GM21381 (cell line): ENCODE measurements around the gene RMND5A.

Experiments used
- ATAC-seq: cut with Tn5 transposase; IDR thresholded peaks from one replicate; pipeline ENCODE4 v1.9.1; 2021; ENCODE audit warnings: mild to moderate bottlenecking, moderate library complexity; ENCODE audit not compliant: unreplicated experiment

RMND5A gene, protein sequence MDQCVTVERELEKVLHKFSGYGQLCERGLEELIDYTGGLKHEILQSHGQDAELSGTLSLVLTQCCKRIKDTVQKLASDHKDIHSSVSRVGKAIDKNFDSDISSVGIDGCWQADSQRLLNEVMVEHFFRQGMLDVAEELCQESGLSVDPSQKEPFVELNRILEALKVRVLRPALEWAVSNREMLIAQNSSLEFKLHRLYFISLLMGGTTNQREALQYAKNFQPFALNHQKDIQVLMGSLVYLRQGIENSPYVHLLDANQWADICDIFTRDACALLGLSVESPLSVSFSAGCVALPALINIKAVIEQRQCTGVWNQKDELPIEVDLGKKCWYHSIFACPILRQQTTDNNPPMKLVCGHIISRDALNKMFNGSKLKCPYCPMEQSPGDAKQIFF

DNA sequence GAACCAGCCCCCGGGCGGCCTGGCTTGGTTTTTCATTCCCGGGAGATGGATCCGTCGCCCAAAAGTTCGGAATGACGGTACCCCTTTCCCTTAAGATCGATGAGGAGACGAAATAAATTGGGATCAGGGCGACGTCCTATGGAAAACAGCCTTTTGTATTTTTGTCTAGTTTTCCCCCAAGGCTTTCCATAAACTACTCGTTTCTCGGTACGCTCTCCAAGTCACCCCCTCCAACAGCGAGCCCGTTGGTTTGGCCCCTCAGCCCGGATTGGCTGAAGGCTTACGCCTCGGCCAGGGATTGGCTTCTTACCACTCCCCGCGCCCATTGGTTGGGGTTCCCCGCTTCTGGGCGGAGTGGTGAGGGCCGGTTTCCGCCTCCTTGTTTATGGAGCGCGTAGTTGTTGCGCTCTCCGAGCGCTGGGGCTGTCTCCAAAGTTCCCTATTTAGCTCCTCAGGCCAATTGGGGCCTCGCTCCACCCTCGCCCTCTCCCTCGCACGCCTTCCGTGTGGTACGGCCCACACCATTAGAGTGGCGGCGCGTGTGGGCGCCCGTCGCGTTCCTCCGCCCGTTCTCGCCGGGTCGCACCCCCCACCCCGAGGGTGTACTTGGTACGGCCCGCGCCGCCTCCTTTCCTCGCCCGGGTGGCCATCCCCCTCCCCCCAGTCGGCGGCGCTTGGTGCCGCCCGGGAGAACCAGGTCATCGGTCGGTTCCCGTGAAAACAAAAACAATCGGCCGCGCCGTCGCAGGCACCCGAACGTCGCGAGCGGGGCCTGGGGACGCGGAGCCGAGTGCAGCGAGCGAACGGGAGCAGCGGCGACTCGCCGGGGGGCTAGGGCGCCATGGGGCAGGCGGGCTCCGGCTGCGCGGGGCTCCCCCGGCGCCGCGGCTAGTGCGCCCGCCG, at the start of gene RMND5A:
Gene RMND5A, plus strand, starts transcription at position 655 of the 903 bp plus-strand sequence. CDS start 377 bp downstream, outside the sequence.
- peak; percentile 86 for ATAC-seq

DNA sequence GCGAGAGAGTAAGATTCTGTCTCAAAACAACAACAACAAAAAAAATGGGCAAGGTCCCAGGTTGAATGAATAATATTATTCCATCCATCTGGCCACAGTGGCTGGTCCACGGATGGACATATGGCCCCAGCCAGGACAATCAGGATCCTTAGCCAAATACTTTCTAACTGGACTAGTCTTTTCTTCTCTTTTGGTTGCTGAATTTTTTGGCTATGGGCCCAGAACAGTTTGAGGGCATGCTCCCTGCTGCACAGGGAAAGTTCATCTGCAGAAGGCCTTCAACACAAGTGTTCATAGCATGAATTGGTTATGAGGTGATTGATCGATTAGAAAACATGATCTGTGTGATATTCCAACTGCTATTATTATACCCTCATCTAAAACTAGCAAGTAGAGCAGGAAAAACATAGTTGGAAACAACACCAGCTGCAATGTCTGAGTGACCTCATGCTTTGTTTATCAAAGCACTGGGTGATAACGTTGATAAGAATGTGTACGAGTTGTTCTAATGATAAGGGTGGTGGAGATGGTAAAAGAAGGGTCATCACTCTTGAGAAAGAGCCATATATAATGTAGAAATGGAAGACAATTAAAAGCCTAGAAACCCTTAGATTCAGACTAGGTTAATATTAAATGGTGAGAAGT, 48.6 kb upstream of the RMND5A start:
- no peak for ATAC-seq

DNA sequence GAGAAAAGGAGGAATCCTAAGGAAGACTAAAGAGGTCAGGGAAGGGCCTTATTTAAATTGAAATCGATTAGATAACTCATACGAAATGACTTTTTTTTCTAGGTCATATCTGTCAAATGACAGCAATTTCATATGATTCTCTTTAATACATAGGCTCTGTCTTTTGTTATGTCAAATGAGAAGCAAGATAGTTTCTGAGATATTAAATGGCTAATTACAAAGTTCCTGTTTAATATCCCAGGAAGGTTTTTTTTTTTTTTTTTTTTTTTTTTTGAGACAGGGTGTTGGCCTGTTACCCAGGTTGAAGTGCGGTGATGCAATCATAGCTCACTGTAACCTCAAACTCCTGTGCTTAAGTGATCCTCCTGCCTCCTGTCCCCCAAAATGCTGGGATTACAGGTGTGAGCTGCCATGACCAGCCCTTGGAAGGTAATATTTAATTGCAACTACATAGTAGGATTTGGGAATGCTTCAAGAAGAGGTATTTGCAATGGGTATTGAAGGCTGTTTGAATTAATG, 48.0 kb upstream of the RMND5A start:
- no peak for ATAC-seq

DNA sequence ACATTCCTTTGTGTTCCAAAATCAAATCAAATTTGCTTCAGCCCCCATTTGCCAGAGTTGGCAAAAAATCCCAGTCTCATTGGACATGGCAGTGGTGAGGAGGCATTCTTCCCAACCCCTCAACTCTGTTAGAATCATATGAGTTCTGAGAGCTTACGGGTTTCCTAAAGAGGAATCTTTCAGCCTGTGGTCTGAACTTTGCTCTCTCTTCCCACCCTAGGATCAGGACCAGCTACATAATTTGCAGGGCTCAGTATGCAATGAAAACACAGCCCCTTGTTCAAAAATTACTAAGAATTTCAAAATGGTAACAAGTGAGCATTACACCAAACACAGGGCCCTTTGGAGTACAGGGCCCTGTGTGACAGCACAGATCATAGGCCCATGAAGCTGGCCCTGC, 47.1 kb upstream of the RMND5A start:
- no peak for ATAC-seq

DNA sequence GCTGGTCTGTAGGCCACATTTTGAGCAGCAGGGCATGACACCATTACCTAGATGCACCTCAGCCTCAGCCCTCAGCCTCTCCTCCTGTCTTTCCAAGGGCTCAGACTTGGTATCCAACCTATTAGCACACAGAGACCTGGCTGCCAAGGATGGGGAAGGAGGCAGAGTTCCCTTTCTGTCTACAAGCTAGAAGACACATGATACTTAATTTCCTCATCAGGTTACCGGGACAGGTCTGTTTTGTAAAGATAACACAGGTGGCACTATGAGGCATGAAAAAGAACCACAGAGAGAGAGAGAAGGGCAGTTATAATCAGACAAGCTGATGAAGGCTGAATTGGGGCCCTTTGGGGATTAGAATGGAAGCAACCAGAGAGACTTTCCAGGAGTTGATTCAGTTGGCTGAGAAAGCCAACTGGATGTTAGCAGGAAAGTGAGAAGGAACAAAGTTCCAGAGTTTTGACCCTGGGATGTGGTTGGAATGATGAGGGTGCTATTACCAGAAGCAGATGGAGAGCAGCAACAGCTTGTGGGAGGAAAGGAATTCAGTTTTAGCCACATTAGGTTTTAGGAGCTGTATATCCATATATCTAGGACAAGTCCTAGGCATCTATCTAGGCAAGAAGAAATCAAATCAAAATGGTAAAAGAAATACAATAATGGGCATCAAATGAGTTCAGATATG, 46.0 kb upstream of the RMND5A start:
- no peak for ATAC-seq

DNA sequence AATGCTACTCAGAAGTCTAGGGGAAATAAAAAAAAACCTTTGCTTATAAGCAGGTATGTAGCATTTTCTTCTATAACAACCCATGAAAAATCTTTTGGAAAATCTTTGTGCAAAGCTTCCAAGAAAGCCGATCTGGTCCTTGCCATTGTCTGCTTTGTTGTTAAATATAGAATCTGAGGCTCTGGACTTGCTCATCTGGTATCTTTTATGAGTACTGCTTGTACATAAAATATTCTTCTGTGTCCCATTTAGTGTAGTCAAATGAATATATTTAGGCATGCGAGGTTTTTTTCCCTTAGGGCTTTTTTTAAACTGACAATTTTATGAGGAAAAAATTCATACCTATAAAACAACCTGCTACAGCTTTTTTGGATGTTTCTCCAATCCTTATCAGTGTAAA, 45.0 kb upstream of the RMND5A start:
- ATAC-seq = no peak

DNA sequence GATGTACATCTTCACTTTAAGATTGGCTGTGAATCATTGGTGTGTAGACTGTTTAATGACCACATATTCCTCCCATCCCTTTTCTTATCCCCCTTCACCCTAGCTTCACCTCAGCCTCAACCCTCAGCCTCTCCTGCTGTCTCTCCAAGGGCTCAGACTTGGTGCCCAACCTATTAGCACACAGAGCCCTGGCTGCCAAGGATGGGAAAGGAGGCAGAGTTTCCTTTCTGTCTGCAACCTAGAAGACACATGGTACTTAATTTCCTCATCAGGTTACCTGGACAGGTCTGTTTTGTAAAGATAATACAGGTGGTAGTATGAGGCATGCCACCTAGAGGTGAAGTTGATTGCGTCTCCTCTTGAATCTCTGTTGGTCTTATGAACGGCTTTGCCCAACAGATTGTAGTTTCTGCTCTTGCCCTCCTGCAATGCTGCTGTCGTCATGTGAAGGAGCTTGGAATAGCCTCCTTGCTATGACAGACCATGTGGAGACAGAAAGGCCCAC, 44.5 kb upstream of the RMND5A start:
- no peak for ATAC-seq

DNA sequence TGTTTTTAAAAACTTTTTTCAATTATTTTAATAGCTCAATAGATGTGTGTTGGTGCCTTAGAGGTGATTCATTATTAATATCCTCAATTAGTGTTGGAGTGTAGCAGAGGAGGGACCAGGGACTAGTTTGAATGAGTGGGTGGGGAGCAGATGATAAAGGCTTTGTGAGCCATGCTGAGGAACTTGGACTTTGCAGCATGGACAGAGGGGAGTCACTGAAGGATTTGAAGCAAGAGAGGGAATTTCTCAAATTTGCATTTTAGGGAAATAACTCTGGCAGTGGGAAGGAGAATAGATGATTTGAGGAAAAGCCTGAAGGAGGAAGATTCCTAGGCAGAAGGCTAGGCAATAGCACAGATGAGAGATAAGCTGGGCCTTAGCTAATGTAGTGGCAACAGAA, 42.3 kb upstream of the RMND5A start:
- no peak for ATAC-seq

DNA sequence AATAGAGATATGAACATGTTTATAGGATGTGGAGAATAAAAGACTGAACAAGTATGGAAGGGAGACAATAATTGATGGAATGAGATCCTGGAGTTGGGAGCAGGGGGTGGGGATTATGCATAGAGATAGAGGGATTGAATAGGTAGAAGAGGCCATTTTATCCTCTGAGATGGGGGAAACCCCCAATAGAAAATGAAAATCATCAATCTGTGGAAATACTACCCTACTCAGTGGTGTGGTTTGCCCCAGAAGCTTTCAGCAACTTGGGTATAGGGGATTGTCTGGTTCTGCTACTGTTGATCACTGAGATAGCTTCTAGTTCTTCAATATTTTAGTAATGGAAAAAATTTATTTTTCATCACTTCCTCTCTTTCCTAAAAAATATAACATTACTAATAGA, 41.1 kb upstream of the RMND5A start:
- ATAC-seq = no peak

DNA sequence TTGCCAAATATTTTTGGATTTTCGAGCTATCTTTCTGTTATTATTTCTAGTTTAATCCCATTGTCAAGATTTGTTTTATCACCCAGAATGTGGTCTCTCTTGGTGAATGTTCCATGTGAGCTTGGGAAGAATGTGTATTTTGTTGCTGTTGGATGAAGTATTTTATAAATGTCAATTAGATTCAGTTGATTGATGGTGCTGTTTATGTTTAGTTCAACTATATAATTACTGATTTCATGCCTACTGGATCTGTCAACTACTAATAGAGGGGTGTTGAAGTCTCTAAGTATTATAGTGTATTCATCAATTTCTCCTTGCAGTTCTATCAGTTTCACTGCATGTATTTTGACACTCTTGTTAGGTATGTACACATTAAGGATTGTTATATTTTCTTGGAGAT, 34.7 kb upstream of the RMND5A start:
- ATAC-seq = no peak

DNA sequence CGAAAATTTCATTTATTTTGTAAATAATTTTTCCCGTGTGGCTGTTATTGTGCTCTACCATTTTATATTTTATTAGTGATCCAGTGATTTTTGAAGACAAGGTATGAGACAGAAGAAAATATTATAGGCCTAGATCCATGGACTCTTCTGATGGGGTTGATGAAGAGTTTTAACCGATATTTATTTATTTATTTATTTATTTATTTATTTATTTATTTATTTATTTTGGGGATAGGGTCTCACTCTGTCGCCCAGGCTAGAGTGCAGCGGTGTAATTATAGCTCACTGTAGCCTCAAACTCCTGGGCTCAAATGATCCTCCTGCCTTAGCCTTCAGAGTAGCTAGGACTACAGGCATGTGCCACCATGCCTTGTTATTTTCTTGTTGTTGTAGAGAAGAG, 33.6 kb upstream of the RMND5A start:
- no peak for ATAC-seq

DNA sequence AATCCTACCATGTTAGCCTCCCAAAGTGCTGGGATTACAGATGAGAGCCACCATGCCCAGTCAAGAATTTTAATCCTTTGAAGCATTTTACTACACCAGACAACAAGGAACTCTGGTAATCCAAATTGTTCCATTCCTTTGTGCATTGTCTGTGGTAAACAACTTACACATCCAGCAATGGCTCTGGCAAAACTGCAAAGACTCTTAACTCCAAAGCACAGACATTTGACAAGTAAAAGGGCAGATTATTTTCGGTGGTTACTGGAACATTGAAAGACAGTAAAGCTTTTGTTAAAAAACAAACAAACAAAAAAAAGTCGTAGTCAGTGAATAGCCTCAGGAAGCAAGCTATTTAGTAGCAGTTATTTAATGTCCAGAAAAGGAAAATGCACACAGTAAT, 33.2 kb upstream of the RMND5A start:
- no peak for ATAC-seq

DNA sequence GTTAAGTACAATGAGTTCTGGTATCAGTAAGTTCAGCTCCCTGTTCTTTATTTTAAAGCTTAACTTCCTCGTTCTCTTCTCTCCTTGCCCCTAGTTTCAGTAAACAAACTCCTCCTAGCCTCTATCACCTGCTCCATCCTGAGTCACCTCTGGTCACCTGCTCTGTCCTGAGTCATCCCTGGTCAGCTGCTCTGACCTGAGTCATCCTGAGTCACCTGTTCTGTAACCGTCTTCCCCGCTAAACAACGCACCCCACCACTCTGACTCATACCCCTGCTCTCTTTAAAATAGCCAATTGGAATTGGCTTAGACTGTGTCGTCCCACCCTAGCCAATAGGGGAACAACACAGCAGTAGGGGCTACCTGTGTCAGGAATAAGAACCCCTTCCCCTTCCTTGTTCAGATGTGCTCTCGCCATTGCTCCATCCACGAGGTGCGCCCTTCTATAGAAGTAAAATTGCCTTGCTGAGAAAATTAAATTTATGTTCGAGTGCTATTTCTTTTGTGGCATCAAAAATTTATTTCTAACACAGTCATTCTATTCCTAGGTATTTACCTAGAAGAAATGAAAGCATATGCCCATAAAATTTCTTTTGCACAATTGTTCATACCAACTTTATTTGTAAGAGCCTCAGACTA, 24.9 kb upstream of the RMND5A start:
- ATAC-seq = no peak

DNA sequence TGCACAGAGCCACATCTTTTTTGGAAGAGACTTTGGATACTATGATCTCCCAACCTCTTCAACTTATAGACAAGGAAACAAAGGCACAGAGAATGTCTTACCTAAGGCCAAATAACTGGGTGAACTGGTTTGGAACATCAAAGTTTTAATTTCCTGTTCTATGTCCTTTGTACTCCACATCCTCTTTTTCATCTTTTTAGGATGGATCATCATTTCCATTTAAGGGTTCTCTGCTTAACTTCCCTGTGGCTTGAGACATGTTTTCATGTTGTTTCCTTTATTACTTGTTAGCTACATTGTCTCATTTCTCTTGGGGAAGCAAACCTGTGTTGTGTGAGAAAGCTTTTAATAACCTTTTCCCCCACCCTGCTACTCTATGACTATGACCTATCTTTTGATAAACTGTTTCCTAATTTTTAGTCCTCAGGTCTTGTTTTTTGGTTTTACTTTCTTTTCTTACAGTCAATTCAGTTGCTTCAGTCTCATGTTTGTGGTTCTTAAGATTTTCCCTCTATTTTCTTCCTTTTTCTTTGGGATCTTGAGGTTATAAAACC, 22.5 kb upstream of the RMND5A start:
- ATAC-seq = no peak

DNA sequence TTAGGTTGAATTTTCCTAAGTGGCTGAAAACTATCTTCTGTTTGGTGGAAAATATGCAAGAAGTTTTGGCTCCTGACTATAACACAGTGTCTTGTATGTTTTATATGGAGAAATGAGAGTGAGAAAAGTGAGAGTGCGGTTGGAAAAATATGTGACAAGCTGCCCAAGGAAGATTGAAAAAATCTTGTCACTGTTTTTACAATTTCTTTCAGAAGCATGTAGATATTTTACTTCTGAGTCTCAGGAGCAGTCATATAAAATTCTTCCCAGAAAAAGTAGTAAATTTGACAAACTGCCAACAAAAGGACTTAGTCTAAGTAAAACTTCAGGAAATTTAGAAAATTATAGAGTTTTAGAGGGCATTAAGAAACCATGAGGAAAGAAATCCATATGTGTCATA, 19.4 kb upstream of the RMND5A start:
- no peak for ATAC-seq

DNA sequence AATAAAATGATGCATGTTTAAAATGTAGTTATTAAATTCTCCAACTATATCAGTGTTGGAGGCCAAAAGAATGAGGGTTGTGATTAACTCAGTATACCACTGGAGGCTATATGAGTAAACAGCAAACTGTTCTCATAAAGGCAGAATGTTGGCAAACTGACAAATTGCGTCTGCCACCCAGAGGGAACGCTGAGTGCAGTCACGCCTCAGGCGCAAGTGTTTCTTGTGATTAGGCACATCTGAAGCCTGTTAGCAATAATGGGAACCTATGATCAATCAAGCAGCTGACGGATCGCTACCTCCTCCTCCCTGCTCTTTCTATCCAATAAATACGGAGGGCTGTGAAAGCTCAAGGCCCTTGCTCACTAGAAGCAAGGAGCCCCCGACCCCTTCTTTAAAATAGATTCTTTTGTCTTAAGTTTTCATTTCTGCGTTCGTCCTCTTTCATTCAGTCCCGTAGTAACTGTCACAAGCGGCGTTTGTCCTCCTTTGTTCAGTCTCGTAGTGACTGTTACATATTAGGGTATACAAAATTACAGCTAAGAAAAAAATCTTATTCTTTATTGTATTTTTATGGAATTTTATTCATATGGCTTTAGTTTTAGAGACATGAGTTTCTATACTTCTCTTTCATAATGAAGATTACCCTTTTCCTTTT, 16.3 kb upstream of the RMND5A start:
- no peak for ATAC-seq

DNA sequence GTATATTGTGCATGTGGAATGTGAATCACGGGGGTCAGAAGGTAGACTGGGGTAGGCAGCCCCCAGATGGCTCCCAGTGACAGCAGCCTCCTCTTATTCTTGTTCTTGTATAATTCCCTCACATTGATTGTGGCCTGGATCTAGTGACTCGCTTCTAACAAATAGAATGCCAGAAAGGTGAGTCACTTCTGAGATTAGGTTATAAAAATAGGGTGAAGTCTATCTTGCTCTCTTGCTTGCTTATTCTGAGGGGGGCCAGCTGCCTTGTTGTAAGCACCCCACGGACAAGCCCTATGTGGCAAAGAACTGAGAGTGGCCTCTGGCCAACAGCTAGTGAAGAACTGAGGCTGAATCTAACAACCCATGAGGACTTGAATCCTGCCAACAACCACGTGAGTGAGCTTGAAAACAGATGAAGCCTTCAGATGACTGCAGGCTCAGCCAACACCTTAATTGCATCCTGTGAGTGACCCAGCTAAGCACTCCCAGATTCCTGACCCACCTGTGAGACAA, 15.6 kb upstream of the RMND5A start:
- ATAC-seq = no peak

DNA sequence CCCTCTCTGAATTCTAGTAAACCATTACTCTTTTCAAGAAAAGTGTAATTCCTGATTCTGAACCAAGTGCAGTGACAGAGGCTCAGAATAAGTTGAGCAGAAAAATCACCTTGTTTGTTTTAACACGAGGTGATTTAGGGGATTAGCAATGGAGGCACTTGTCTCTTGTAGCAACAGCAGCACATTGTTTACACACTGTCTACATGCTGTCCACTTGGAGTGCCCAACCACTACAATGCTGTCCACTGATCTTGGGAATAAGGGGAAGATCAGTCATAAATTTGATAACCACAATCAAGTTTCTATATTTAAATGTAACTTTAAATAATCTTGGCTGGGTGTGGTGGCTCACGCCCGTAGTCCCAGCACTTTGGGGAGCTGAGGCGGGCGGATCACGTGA, 13.9 kb upstream of the RMND5A start:
- ATAC-seq = no peak

DNA sequence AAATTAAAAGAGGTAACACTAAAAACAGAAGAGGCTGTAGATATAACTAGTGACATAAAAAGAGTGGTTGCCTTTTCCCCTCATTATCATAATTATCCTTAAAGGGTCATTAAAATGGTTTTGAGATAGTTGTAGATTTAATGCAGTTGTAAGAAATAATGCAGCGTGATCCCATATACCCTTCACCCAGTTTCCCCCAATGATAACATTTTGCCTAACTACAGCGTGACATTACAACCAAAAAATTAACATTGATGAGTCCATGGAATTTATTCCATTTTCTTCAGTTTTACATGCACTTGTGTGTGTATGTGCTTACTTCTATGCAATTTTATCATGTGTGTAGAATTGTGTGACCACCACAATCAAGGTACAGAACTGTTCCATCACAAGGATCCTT, 13.2 kb upstream of the RMND5A start:
- ATAC-seq = no peak
